Renal cortex interstitium (tissue), 11 donors: ENCODE measurements around the gene DDX10. TPM values are rescaled to one million over a fixed set of nuclear protein-coding genes. Genes with fewer than 3 reads are reported as not detected.

Experiments used
- DNase-seq, 11 donors: peaks; one replicate each; pipeline ENCODE4 v3.0.0-alpha.2; 2013; ENCODE audit warnings: low read depth in 9 of 11, low spot score in 4 of 11; ENCODE audit errors: extremely low read depth in 1 of 11
- polyA plus RNA-seq, 3 donors: library from polyadenylated mRNA; unstranded; fragments of 120-200 nt; gene quantifications; one replicate each; pipeline ENCODE4 v1.2.1, GENCODE V29; 2013; ENCODE audit not compliant: insufficient read length in 3 of 3

DDX10 gene
- polyA plus RNA-seq, 3 donors = 73.2 to 102 (median 85.4) TPM

- DNase-seq = no peak
Observed at GRCh38 chr11:108838792-108839105, 173.9 kb downstream of the DDX10 start.

- no peak for DNase-seq
Observed at GRCh38 chr11:108846009-108846408, 181.1 kb downstream of the DDX10 start.

- no peak for DNase-seq
Observed at GRCh38 chr11:108847298-108847990, 182.6 kb downstream of the DDX10 start.

GRCh38 chr11:108851781-108852180, 186.9 kb downstream of the DDX10 start:
- no peak for DNase-seq

- DNase-seq = peak in 1 of 11 donors; percentile 8
Observed at GRCh38 chr11:108852701-108853100, 187.8 kb downstream of the DDX10 start.

- DNase-seq = no peak
Observed at GRCh38 chr11:108853151-108853550, 188.3 kb downstream of the DDX10 start.

- no peak for DNase-seq
Observed at GRCh38 chr11:108853864-108854263, 189.0 kb downstream of the DDX10 start.

- DNase-seq = no peak
Observed at GRCh38 chr11:108854346-108854745, 189.5 kb downstream of the DDX10 start.

- DNase-seq = no peak
Observed at GRCh38 chr11:108857382-108857781, 192.5 kb downstream of the DDX10 start.

GRCh38 chr11:108858622-108859021, 193.8 kb downstream of the DDX10 start:
- no peak for DNase-seq

GRCh38 chr11:108859510-108859909, 194.6 kb downstream of the DDX10 start:
- DNase-seq = no peak

GRCh38 chr11:108863528-108863927, 198.7 kb downstream of the DDX10 start:
- DNase-seq = no peak

- no peak for DNase-seq
Observed at GRCh38 chr11:108865406-108865805, 200.5 kb downstream of the DDX10 start.

GRCh38 chr11:108866781-108867180, 201.9 kb downstream of the DDX10 start:
- DNase-seq = no peak

GRCh38 chr11:108870373-108871020, 205.6 kb downstream of the DDX10 start:
- DNase-seq = no peak

GRCh38 chr11:108871152-108871551, 206.3 kb downstream of the DDX10 start:
- DNase-seq = peak in 6 of 11 donors; percentile 7 to 49 (median 26)

GRCh38 chr11:108871867-108872266, 207.0 kb downstream of the DDX10 start:
- DNase-seq = no peak

GRCh38 chr11:108872781-108873291, 208.0 kb downstream of the DDX10 start:
- DNase-seq = no peak

- no peak for DNase-seq
Observed at GRCh38 chr11:108873310-108873709, 208.4 kb downstream of the DDX10 start.

GRCh38 chr11:108873941-108874340, 209.1 kb downstream of the DDX10 start:
- DNase-seq = no peak

- no peak for DNase-seq
Observed at GRCh38 chr11:108875134-108875533, 210.3 kb downstream of the DDX10 start.
